ENCODE measurements around the gene FILIP1. TPM values are rescaled to one million over a fixed set of nuclear protein-coding genes. Genes with fewer than 3 reads are reported as not detected.

The FILIP1 gene
- total RNA-seq, 1 experiment from 2014 or later, result 2.9 TPM

GRCh38 chr6:75495011-75495410, 1.4 kb upstream of the FILIP1 start:
- H3K27ac Mint-ChIP-seq, result no peak overlapping the region
- no peak for TF ChIP-seq ZNF671 (CRISPR knock-in tag; IDR thresholded peaks at IDR 0.05)
- no peak for TF ChIP-seq RELA (CRISPR knock-in tag; IDR thresholded peaks at IDR 0.05; ENCODE audit: borderline replicate concordance)
- TF ChIP-seq NR2C2 (CRISPR knock-in tag; IDR thresholded peaks at IDR 0.05), result no peak
- TF ChIP-seq USF2 (CRISPR knock-in tag; IDR thresholded peaks at IDR 0.05), result no peak
- TF ChIP-seq MXD4 (CRISPR knock-in tag; IDR thresholded peaks at IDR 0.05; ENCODE audit: borderline replicate concordance), result no peak
- H3K36me3 Mint-ChIP-seq, result no peaks in the 10 kb centered on the region
- H3K27me3 Mint-ChIP-seq (ENCODE audit: low read depth), result no peaks in the 10 kb centered on the region
- no peak overlapping the region for H3K4me3 Mint-ChIP-seq
- H3K4me1 Mint-ChIP-seq, result peaks cover 15% of the 10 kb centered on the region; the same call in 1 of the 2 replicates
- ATAC-seq, result no peak
- no peak for DNase-seq (ENCODE audit: low spot score)
- POLR2A ChIA-PET, result interaction anchor here (0.6 kb wide), 1 partner anchor 27 kb away, joined by 3 read pairs; no protein-coding TSS in a partner anchor
- CTCF ChIA-PET, result no interaction called here
- no peaks in the 10 kb centered on the region for H3K9me3 Mint-ChIP-seq

GRCh38 chr6:75494290-75494689, 690 bp upstream of the FILIP1 start:
- peaks cover 15% of the 10 kb centered on the region; the same call in 1 of the 2 replicates for H3K4me1 Mint-ChIP-seq
- TF ChIP-seq FOXP1 (CRISPR knock-in tag; IDR thresholded peaks at IDR 0.05; ENCODE audit: borderline replicate concordance) (no peak), MYBL2 (CRISPR knock-in tag; IDR thresholded peaks at IDR 0.05) (no peak), PRRX2 (CRISPR knock-in tag; IDR thresholded peaks at IDR 0.05) (no peak), IRF1 (CRISPR knock-in tag; IDR thresholded peaks at IDR 0.05) (no peak), ZNF396 (CRISPR knock-in tag; IDR thresholded peaks at IDR 0.05; ENCODE audit: borderline replicate concordance) (no peak), ZNF423 (CRISPR knock-in tag; IDR thresholded peaks at IDR 0.05) (no peak), E2F5 (CRISPR knock-in tag; IDR thresholded peaks at IDR 0.05) (no peak), ETV6 (CRISPR knock-in tag; IDR thresholded peaks at IDR 0.05) (no peak), CREB1 (CRISPR knock-in tag; IDR thresholded peaks at IDR 0.05) (no peak), ZNF671 (CRISPR knock-in tag; IDR thresholded peaks at IDR 0.05) (no peak), IRF2 (CRISPR knock-in tag; IDR thresholded peaks at IDR 0.05; ENCODE audit: borderline replicate concordance, low read depth) (no peak), ZNF232 (CRISPR knock-in tag; IDR thresholded peaks at IDR 0.05) (no peak), ZNF532 (CRISPR knock-in tag; IDR thresholded peaks at IDR 0.05; ENCODE audit: borderline replicate concordance) (no peak), CBFB (CRISPR knock-in tag; IDR thresholded peaks at IDR 0.05; ENCODE audit: low read depth) (no peak), HMGA2 (CRISPR knock-in tag; IDR thresholded peaks at IDR 0.05) (no peak), GTF2I (CRISPR knock-in tag; conservative IDR thresholded peaks at IDR 0.05) (no peak), E2F1 (CRISPR knock-in tag; IDR thresholded peaks at IDR 0.05) (no peak), ZNF138 (CRISPR knock-in tag; conservative IDR thresholded peaks at IDR 0.05) (no peak)
- H3K36me3 Mint-ChIP-seq, result no peaks in the 10 kb centered on the region
- no peak for DNase-seq (ENCODE audit: low spot score)
- H3K4me3 Mint-ChIP-seq, result no peak overlapping the region
- H3K27ac Mint-ChIP-seq, result no peak overlapping the region
- ChIA-PET POLR2A (interaction anchor here (0.8 kb wide), 1 partner anchor 250 kb away, joined by 3 read pairs; no protein-coding TSS in a partner anchor), CTCF (interaction anchor here (1.4 to 1.9 kb wide), 2 partner anchors 11 to 126 kb away, joined by 3 to 8 read pairs; no protein-coding TSS in a partner anchor)
- ATAC-seq, result no peak
- no peaks in the 10 kb centered on the region for H3K27me3 Mint-ChIP-seq (ENCODE audit: low read depth)
- no peaks in the 10 kb centered on the region for H3K9me3 Mint-ChIP-seq
